ENCODE measurements around the gene ADGRD2.

Gene ADGRD2

DNA sequence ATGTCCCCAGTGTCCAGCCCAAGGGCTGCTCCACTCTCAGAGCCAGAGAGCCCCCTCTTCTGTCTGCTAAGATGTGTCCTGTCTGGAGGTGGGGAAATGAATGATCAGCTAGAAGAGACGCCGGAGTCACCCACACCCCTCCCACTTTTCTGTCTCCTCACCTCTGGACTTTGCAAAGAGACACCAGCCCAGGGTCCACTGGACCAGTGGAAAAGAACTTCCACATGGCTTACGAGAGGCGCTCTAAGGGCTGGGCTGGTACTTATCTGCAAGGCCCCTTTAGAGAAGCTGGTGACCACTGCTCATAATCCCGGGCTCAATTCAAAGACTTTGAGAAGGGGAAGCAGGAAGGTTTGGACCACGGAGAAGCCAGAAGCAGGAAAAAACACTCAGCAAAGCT lies 47.8 kb downstream of the ADGRD2 start:
- DNase-seq (ENCODE audit: low read depth), result no peak

DNA sequence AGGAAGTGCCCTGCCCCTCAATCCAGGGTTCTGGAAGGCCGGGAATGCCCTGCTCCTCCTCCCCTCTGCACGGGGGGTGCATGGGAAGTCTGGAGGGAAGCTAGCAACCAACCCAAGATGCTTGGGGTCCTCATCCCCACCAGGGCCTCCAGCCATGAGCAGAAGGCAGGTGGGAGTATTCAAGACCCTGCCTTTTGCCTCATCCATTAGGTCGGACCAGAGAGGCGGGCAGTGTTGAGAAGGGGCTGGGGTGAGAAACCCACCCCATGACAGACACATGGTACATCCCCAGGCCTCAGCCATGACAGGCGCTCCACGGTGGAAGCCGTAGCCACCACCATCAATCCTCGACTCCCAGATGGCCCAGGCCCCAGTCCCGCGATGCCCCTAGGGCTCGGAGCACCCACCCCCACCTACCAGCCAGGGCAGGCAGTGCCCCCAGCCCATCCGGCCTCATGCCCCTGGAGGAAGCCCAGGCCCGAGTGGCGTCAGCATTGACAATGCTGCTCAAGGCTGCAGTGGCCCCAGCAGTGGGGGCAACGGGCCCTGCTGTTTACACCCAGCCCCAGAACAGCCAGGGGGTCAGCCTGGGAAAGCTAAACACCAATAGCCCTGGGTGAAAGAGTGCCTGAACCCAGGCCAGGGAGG lies 48.4 kb downstream of the ADGRD2 start:
- DNase-seq (ENCODE audit: low read depth), result no peak

DNA sequence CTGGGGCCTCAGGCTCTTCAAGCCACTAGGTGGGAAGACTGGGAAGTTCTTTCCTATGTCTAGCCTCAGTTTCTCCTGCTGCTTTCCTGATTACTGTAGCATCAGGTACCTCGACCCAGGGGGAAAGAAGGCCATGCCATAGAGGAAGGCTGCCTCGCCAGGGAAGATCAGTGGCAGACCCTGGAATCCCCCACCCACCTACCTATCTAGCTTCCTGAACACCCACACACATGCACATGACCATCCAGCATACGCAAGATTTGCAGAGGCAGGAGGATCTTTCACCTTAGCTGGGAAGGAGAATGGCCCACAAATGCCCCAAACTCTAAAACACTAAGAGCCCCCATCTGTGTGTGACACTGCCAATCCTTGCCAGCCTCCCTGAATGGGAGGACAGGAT lies 49.0 kb downstream of the ADGRD2 start:
- DNase-seq (ENCODE audit: low read depth), result no peak

DNA sequence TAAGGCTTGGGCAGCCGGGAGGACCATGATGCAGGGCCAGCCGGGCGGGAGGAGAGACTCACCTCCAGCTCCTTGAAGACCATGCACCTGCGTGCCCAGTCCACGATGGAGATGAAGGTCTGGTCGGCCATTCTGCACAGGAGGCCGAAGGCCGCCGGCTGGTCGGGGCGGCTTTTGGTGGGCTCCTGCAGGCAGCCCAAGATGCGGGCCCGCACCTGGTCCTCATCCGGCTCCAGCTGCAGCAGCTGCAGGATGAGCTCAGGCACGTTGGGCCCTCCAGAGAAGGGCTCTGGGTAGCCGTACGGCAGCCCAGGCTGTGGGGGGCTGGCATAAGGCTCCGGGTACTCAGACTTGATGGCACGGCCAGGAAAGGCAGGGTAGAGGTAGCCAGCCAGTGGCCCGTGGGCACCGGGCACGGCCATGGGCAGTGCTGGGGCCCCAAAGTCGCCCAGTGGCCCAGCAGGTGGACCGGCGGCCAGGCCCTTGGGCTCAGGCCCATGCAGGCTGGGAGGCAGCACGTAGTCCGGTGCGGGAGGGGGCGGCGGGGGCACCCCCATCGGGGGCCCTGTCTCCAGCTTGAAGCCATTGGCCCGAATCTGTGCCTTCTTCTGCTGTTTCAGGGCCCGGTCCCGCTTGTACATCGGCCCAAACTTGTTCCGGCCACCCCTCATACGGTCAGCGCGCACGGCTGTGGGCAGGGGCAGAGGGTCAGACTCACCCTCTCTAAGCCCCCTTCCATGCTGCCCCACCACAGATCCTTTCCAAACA lies 50.0 kb downstream of the ADGRD2 start:
- no peak for DNase-seq (ENCODE audit: low read depth)

DNA sequence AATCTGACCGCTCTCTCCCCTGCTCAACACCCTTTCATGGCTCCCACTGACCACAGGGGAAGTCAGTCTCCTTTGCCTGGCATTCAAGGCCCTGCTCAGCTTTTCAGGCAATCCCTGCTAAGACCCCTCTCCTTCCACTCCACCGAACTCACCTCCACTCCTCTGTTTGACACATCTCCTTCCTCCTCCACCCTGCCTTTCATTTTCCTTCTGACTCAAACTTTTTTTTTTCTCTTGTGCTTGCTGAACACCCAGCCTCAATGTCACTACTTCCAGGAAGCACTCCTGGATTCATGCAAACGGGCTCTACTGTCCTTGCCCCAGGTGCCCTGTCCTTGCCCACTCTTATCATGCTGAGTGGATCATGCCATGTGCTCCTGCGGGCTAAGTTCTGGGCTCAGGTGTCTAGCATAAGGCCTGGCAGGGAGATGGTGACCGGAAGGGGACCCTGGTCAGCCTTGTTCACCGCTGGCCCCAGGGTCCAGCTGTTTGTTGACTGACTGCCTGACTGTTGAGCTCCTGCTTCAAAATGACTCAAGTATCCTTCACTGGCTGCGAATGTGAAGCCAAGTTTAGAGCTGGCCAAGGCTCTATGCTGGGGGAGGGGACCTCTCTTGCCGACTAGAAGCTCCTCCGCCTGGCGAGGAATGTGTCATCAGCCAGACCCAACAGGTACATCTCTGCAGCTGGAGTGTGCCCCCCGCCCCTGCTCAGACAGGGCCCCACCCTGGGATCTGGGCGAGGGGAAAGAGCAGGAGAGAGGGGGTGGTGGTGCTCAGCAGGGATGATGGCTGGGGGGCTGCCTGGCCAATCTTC lies 50.8 kb downstream of the ADGRD2 start:
- no peak for DNase-seq (ENCODE audit: low read depth)

DNA sequence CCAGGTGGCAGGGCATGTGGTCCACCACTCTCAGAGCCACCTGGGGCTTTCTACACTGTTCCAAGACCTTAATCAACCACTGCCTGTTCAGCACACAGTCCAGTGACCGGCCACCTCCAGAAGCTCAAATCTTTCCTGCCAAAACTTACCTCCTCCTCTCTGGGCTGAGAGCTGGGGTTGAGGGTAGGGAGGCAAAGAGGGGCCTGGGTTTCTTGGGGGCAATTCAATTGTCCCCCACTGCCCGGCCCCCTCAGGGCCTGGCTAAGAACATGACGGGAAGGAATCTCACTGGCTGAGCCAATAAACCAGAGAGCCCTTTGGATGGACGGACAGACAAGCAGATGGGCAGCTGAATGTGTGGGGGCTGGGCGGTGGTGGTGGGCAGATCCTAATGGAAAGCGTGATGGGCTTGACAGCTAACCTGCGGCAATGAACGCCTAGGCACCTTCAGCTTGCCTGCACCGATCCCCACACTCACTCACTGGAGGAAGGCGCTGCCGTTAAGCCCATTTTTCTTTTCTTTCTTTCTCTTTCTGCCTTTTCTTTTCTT lies 51.6 kb downstream of the ADGRD2 start:
- no peak for DNase-seq (ENCODE audit: low read depth)

DNA sequence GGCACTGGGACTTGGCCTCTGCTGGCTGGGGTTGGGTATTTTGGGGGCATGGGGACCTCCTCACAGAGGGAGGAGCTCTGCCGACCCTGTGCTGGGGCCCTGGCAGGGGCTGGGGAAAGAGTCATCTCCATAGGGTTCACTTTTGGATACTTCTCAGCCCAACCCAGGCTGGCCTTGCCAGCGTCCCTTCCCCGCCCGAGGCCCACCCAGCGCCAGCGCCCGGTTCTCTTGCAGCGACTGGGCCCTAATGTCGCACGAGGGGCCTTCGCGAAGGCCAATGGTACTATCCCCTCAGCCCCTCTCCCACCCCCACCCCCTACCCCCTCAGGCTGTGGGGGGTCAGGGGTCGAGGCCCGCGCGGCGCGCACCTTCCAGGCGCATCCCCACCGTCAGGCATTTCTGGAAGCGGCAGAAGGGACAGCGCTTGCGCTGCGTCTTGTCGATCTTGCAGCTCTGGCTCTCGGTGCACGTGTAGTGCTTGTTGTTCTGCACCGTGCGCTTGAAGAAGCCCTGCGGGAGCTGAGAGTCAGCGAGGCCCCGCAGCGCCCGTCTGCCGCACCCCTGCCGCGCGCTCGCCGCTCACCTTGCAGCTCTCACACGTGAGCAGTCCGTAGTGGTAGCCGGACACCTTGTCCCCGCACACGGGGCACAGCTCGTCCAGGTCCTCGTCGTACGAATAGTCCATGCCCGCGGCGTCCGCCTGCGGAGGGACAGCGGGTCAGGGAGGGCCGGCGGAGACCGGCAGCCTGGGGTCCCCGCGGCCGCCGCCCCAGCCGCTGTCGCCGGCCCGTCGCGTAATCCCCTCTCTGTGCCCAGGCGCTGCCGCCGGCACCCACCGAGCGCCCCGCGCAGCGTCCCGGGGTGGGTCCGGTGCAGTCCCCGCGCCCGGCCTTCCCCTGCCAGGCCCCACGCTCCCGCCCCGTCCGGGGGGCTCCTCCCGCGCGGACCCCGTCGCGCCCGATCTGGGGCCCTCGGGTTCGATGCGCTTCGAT lies 52.8 kb downstream of the ADGRD2 start:
- no peak for DNase-seq (ENCODE audit: low read depth)

DNA sequence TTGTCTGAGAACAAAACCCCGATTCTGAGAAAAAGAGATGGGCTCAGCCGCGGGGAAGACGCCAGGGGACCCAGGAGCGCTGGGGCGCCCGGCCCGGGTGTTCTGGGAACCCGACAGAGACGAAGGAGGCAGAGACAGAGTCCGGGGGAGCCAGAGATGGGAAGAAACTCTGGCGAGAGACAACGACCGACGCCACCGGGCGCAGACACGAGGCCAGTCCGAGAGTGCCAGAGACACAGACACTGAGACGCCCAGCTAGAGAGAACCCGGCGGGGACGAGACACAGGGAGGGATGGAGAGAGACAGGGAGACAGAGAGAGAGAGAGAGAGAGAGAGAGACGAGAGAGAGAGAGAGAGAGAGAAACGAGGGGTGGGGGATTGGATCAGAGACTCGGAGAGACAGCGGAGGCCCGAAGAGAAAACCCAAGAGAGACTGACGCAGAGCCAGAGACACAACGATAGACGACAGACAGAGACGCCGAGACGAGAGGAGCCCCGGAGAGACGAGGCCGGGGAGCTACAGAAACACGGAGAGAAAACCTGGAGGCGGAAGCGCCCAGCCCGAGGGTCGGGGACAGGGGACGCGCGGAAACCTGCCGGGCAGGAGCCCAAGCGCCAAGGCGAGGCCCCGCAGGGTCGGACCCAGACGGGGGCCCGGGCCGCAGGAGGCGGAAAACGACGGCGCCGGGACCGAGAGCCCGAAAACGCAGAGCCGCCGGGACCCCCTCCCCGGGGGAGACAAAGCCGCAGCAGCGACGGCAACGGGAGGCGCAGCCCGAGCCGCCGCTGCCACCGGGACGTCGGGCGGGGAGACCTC lies 53.7 kb downstream of the ADGRD2 start:
- no peak for DNase-seq (ENCODE audit: low read depth)

DNA sequence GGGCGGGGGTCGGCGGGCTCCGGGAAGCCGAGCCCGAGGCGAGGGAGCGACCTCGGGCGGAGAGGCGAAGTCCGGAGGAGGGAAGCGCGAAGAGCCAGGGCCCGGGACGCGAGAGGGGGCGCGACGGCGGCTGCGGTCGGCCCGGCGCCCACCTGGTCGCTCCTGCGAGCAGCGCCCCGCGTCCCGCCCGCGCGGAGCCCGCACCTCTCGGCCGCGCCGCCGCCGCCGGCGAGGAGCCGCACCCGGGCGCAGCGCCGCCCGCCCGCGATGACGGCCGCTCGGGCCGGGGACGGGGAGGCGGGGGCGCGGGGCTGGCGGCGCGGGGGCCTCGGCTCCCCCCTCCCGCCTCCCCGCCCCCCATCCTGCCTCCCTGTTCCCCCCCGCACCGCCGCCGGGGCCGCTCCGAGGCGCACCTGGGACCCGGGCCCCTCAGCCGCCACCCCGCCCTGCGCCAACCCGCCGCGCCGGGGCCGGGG lies 54.3 kb downstream of the ADGRD2 start:
- no peak for DNase-seq (ENCODE audit: low read depth)

DNA sequence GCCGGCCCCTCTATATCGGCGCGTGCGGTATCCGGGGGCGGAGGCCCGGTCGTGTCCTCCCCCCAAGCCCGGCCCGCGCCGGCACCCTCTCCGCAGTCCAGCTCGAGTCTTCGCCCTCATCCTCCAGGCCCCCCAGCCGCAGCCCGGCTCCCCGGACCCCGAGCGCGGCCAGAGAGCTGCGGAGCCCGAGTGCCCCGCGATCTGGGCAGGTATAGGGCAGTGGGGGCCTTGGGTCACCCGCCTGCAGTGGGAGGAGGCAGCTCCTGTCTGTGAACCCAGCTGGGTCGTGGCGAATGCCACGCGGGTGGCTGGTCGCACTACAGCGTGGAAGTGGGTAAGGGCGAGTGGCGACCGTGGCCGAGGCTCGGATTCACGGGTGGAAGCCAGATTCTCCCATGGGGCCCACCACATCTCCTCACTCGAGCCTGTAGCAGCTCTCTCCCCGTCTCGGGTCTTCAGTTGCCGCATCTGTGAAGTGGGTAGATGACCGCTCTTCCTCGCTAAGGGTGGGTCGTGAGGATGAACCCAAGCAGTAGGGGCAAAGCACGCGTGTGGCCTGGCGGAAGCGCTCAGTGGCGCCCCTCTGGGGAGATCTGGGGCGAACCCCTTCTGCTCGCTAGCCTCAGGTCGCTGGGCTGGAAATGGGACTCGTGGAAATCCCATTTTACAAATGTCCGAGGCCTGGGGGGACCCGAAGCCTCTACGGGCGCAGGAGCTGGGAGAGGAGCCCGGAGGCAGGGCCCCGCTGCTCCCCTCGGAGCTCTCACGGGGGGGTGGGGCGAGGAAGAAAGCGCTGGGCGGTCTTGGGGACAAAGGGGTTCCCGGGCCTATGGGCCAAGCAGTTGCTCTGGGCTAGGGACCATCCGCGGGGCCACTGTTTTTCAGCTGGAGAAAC lies 55.0 kb downstream of the ADGRD2 start:
- DNase-seq (ENCODE audit: low read depth), result no peak

DNA sequence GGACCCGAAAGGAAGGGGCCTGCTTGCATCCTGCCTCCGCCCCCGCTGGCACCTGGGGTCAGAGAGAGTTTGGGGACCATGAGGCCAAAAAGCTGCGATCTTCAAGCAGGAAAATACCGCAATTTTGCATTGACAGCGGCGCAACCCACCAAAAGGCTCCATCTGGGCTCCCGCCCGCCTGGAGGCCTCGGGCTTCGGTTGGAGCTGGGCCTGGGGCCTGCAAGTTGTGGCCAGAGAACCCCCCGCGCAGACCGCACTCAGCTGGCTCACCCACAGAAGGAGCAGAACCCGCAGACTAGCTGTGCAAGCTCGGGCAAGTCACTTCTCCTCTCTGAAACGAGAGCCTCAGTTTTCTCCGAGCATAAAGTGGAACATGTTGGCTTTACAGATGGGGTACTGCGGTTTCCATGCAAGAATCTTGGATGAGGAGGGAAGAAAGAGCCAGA lies 55.7 kb downstream of the ADGRD2 start:
- DNase-seq (ENCODE audit: low read depth), result no peak

DNA sequence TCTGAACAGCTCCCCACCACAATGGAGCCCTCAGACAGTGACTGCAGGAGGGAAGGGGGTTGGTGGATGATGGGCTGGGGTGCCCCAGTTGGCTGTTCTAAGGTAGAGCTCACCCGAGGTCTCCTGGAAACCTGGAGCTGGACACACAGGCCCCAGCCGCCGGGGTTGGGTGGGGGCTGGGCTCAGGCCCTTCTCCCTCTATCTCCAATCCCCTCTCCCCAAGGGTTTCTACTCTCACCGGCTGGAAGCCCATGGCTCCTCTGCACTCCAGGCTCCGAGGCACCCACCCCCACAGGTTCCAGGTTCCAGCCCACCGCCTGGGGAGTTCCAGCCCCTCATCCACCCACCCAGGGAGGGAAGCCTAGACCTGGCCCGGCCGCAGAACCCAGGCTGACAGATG lies 56.2 kb downstream of the ADGRD2 start:
- DNase-seq (ENCODE audit: low read depth), result no peak

DNA sequence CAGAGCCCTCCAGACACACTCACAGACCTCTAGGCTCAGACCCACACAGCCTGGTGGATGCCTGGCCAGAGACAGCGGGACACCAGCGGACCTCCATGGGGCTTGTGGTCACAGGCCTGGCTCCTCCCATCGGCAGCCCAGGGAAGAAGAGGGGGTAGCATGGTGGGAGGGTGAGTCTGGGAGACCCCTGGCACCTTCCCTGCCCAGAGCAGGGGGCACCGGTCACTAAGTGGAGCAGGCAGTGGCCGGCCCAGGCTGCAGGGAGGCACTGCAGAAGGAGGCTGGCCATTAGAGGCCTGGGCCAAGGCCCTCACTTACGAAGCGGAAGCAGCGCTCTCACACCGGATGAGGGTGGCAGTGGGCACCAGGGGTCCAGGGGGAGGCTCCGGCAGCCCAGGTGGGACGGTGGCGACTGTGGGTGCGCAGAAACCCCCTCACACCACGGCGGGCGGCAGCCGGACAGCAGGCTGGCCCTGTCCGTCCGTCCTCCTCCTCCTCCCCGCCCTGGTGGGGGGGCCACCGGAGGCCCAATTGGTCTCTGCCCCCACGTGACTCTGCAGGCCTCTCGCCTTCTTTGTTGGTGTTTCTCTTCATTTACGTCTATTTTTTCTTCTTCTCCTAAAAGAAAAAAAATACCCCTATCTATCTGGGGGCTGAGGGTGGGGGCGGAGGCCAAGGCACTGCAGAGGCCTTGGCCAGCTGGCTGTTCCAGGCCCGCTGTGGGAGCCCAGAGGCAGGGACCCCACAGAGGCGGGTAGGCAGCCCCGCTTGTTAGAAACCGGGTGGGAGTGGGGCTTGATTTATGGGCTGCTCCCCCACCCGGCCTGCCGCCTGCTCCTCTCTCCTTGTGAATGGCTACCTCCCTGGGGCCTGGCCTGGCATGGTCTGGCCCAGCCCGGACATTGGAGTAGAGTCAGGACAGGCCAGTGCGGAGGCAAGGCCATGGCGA lies 57.0 kb downstream of the ADGRD2 start, which contains the start of gene NR5A1:
NR5A1 (minus strand) TSS at position 469 of the 949 bp plus-strand sequence. CDS start 4,004 bp downstream, outside the sequence.
- no peak for DNase-seq (ENCODE audit: low read depth)

DNA sequence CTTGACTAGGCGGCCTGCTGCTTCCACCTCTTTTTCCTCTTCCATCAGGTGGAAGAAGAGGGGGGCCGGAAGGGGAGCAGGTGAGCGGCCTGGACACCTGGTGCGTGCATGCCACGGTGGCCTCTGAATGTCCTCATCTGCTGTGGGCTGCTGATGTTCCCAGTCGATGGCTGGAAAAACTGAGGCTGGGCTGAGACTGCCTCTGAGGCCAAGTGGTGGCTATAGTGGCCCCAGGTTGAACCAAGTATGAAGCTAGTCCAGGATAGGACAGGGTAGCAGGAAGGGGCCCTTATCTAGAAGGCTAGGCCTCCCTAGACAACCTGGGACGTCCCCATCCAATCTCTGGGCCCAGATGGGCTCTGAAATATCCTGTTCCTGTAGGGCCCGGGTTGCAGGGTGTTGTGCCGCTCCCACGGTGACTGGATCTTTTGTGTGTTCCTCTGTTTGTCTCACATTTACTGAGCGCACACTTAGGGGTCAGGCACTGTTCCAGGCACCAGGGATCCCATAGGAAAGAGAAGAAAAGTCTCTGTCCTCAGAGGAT lies 57.7 kb downstream of the ADGRD2 start:
- DNase-seq (ENCODE audit: low read depth), result no peak

DNA sequence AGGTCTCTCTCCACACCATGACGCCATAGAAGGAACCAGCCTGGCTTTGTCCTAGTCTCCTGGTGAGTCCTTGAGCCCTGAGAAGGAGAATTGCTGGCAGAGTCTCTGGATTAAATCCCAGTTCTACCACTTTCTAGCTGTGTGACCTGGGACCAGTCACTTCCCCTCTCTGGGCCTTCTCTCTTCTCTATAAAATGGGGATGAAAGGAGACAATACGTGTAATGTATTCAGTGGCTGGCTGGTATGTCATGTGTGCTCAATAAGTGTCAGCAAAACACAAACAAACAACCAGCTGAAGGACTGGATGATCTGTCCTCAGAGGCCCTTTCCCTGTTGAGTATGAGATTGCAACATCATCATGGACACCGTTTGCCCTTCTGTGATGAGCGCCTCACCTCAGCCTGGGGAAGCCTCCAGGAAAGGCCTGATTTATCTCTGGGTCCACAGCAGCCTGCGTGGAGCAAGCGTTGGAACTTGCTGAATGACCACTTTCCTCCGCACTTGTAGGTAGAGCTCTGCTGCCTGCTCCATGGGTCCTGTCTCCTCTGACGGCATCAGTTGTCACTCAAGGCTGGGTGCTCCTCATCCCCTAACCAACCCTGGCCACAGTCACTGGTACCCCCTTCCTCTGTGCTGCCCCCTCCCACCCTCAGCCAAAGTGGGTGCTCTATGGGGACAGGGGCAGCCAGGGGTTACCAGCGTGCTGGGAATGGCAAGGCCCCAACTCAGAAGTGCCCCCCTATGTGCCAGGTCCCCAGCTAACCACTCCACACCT lies 60.6 kb downstream of the ADGRD2 start:
- DNase-seq (ENCODE audit: low read depth), result no peak

DNA sequence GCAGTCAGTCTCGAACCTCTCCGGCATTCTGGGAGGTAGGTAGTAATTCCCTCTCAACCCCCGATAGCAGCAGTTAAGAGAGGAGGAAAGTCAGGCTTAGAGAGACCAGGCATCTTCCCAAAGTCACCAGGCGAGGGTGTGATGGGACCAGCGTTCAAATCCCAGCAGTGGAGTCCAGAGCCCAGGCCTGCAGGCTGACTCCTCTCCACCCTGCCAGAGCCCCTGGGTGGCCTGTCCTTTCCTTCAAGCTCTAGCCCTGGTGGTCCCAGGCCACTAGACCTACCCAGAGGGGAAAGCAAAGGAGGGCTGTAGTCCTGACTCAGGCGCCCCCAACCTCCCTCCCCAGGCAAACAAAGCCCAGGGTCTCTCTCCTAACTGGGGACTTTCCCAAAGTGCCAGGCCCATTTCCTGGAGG lies 61.2 kb downstream of the ADGRD2 start:
- no peak for DNase-seq (ENCODE audit: low read depth)

Measured in activated T-cell treated with anti-CD3 and anti-CD28 coated beads for 1 hour (primary cell).